Activated B cell treated with CpG ODN at 0.5 μM for 24 hours (primary cell): ENCODE data around the gene ZNF473. TPM values are rescaled to one million over a fixed set of nuclear protein-coding genes. Genes with fewer than 3 reads are reported as not detected.
A peak's percentile ranks its signal among the peaks of the same experiment; 100 is the strongest.

Source experiments
- ATAC-seq: fragments of 200-7000 bp; cut with Tn5 transposase; one replicate; pipeline ENCODE4 v1.10.0; 2021; ENCODE audit warnings: low read depth, mild to moderate bottlenecking, moderate library complexity
- CTCF ChIA-PET: fragments of 350-600 bp; sonication (Branson Sonifier 250); formaldehyde crosslinking; loops from one replicate; lab custom pipeline; 2021; ENCODE audit warnings: antibody characterized with exemption; lab: Charles Lee
- POLR2A ChIA-PET: fragments of 350-600 bp; sonication (Branson Sonifier 250); formaldehyde crosslinking; loops from one replicate; lab custom pipeline; 2021; ENCODE audit warnings: antibody characterized with exemption; lab: Charles Lee
- DNase-seq: peaks from one replicate; pipeline ENCODE4 v3.0.0; 2022
- H3K27ac Mint-ChIP-seq: one replicate; pipeline ENCODE4 v1.8.0; 2020; ENCODE audit warnings: mixed read lengths
- H3K27me3 Mint-ChIP-seq: one replicate; pipeline ENCODE4 v1.8.0; 2021; ENCODE audit warnings: mixed read lengths
- H3K36me3 Mint-ChIP-seq: one replicate; pipeline ENCODE4 v1.8.0; 2021; ENCODE audit warnings: low read depth, mixed read lengths
- H3K4me1 Mint-ChIP-seq: one replicate; pipeline ENCODE4 v1.8.0; 2021; ENCODE audit warnings: mixed read lengths
- H3K4me3 Mint-ChIP-seq: one replicate; pipeline ENCODE4 v1.8.0; 2020; ENCODE audit warnings: mild to moderate bottlenecking, mixed read lengths
- H3K9me3 Mint-ChIP-seq: one replicate; pipeline ENCODE4 v1.8.0; 2020; ENCODE audit warnings: mixed read lengths
- intact Hi-C: fragments of 100-400 bp; cut with micrococcal nuclease; formaldehyde crosslinking; loops from one replicate; pipeline ENCODE4 v1.15.1; 2024
- total RNA-seq: library from RNA; stranded (reverse); gene quantifications from 2 replicates; pipeline ENCODE4 v1.2.3, GENCODE V29; 2022
- TF ChIP-seq, protein P1 (sequence below): fragments of 200-600 bp; IDR thresholded peaks from one replicate; pipeline ENCODE4 v1.8.0; 2022; ENCODE audit warnings: antibody characterized with exemption, mild to moderate bottlenecking

The ZNF473 gene
- total RNA-seq, 1 donor from 2014 or later: 14.2 TPM

GRCh38 chr19:50002386-50002960 lies 23.3 kb upstream of the ZNF473 start:
- ChIA-PET POLR2A (no interaction called here), CTCF (no interaction called here)
- no peaks in the 10 kb centered on the region for H3K9me3 Mint-ChIP-seq
- H3K4me1 Mint-ChIP-seq: peaks cover 3% of the 10 kb centered on the region
- no peak overlapping the region for H3K4me3 Mint-ChIP-seq
- intact Hi-C loops: no loop called here
- H3K36me3 Mint-ChIP-seq: peaks cover 78% of the 10 kb centered on the region
- DNase-seq (no peak), ATAC-seq (no peak)
- no peaks in the 10 kb centered on the region for H3K27me3 Mint-ChIP-seq
- TF ChIP-seq, protein P1, sequence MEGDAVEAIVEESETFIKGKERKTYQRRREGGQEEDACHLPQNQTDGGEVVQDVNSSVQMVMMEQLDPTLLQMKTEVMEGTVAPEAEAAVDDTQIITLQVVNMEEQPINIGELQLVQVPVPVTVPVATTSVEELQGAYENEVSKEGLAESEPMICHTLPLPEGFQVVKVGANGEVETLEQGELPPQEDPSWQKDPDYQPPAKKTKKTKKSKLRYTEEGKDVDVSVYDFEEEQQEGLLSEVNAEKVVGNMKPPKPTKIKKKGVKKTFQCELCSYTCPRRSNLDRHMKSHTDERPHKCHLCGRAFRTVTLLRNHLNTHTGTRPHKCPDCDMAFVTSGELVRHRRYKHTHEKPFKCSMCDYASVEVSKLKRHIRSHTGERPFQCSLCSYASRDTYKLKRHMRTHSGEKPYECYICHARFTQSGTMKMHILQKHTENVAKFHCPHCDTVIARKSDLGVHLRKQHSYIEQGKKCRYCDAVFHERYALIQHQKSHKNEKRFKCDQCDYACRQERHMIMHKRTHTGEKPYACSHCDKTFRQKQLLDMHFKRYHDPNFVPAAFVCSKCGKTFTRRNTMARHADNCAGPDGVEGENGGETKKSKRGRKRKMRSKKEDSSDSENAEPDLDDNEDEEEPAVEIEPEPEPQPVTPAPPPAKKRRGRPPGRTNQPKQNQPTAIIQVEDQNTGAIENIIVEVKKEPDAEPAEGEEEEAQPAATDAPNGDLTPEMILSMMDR: no peak
- H3K27ac Mint-ChIP-seq: no peak overlapping the region

DNA sequence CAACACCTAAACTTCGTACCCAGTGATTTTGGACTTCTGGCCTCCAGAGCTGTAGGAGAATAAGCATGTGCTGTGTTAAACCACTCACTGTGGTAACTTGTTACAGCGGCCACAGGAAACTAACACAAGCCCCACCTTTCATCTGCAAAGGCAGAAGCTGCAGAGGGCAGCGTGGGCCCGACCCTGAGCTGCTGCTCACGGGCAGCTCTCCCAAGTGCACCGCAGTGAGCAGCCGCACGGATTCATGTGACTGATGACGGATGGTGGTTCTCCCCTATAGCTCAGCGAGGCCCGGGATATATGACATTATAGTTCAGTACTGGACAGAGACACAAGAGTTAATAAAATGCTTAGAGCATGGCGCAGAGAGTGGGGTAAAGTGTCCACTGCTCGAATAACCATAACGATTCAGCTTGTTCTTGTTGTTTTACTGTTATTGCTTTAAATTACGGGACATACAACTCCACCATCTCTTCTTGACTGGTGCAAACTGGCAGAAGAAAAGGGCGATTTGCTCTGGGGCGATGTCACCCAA lies 22.5 kb upstream of the ZNF473 start:
- TF ChIP-seq, protein P1: no peak
- no peak overlapping the region for H3K4me3 Mint-ChIP-seq
- intact Hi-C loops: no loop called here
- DNase-seq (no peak), ATAC-seq (no peak)
- no peak overlapping the region for H3K27ac Mint-ChIP-seq
- H3K4me1 Mint-ChIP-seq: peaks cover 3% of the 10 kb centered on the region
- ChIA-PET CTCF (no interaction called here), POLR2A (no interaction called here)
- no peaks in the 10 kb centered on the region for H3K27me3 Mint-ChIP-seq
- no peaks in the 10 kb centered on the region for H3K9me3 Mint-ChIP-seq
- H3K36me3 Mint-ChIP-seq: peaks cover 79% of the 10 kb centered on the region

GRCh38 chr19:50003810-50004419 lies 21.9 kb upstream of the ZNF473 start:
- no peak for DNase-seq
- Mint-ChIP-seq H3K27ac (no peak overlapping the region), H3K36me3 (peaks cover 82% of the 10 kb centered on the region), H3K9me3 (no peaks in the 10 kb centered on the region), H3K4me3 (no peak overlapping the region), H3K27me3 (no peaks in the 10 kb centered on the region), H3K4me1 (peaks cover 3% of the 10 kb centered on the region)
- peak; percentile 50 for ATAC-seq
- intact Hi-C loops: no loop called here
- ChIA-PET CTCF (no interaction called here), POLR2A (interaction anchor here (0.7 kb wide), 1 partner anchor 92 kb away, joined by 3 read pairs; no protein-coding TSS in a partner anchor)
- TF ChIP-seq, protein P1: no peak

- DNase-seq (no peak), ATAC-seq (no peak)
- Mint-ChIP-seq H3K27me3 (no peaks in the 10 kb centered on the region), H3K4me3 (no peak overlapping the region), H3K36me3 (peaks cover 78% of the 10 kb centered on the region), H3K4me1 (peaks cover 3% of the 10 kb centered on the region), H3K27ac (no peak overlapping the region), H3K9me3 (no peaks in the 10 kb centered on the region)
- intact Hi-C loops: loop anchor here (1.0 kb wide), 1 partner anchor 14 kb away; no protein-coding TSS in a partner anchor
- CTCF ChIA-PET: no interaction called here
- TF ChIP-seq, protein P1: no peak
- POLR2A ChIA-PET: no interaction called here
Measured at GRCh38 chr19:50005428-50005827, 20.4 kb upstream of the ZNF473 start.

- Mint-ChIP-seq H3K27ac (no peak overlapping the region), H3K27me3 (no peaks in the 10 kb centered on the region), H3K36me3 (peaks cover 73% of the 10 kb centered on the region), H3K4me1 (peaks cover 3% of the 10 kb centered on the region), H3K4me3 (no peak overlapping the region), H3K9me3 (no peaks in the 10 kb centered on the region)
- ChIA-PET CTCF (no interaction called here), POLR2A (interaction anchor here (0.8 kb wide), 1 partner anchor 8 kb away, joined by 4 read pairs; no protein-coding TSS in a partner anchor)
- TF ChIP-seq, protein P1: no peak
- no peak for ATAC-seq
- DNase-seq: no peak
- intact Hi-C loops: no loop called here
Measured at GRCh38 chr19:50007170-50007569, 18.6 kb upstream of the ZNF473 start.
